Right atrium auricular region (tissue), 2 donors: Measurements from ENCODE around the gene SMC5. TPM values are rescaled to one million over a fixed set of nuclear protein-coding genes. Genes with fewer than 3 reads are reported as not detected.

Experiments
- DNase-seq: peaks from one replicate; pipeline ENCODE4 v3.0.0-alpha.2; 2019; ENCODE audit warnings: low spot score
- H3K27ac ChIP-seq, 2 donors: fragments of 200-600 bp; sonication (generic); 1 replicate in 1 of 2; 2 replicates in 1 of 2; pipeline ENCODE4 v1.5.1; 2016 to 2019
- H3K27me3 ChIP-seq, 2 donors: fragments of 200-600 bp; sonication (generic); one replicate each; pipeline versions ENCODE4 v1.5.1 to v1.6.0; 2017 to 2019
- H3K36me3 ChIP-seq: fragments of 200-600 bp; sonication (generic); one replicate; pipeline ENCODE4 v1.5.1; 2016
- H3K4me1 ChIP-seq, 2 donors: fragments of 200-600 bp; sonication (generic); one replicate each; pipeline versions ENCODE4 v1.5.1 to v1.6.0; 2017 to 2019
- H3K4me3 ChIP-seq, 2 donors: fragments of 200-600 bp; sonication (generic); 1 replicate in 1 of 2; 2 replicates in 1 of 2; pipeline ENCODE4 v1.5.1; 2017 to 2019; ENCODE audit warnings: mild to moderate bottlenecking in 1 of 2, moderate library complexity in 1 of 2
- H3K9me3 ChIP-seq, 2 donors: fragments of 200-600 bp; sonication (generic); one replicate each; pipeline ENCODE4 v1.5.1; 2019
- CTCF ChIP-seq, 2 donors: fragments of 200-600 bp; sonication (generic); IDR thresholded peaks; one replicate each; pipeline ENCODE4 v1.5.1; 2019; ENCODE audit warnings: antibody characterized with exemption in 2 of 2
- total RNA-seq, 2 donors: library from RNA; depleted of rRNA; stranded (reverse); fragments of >200 nt; gene quantifications; one replicate each; pipeline ENCODE4 v1.1.0, GENCODE V29; 2016

Gene SMC5
- total RNA-seq, 2 donors from 2014 or later, result 11.4 to 15.0 TPM

- no peak for TF ChIP-seq CTCF (IDR thresholded peaks at IDR 0.05)
- H3K36me3 ChIP-seq, result no peaks in the 10 kb centered on the region
- no peaks in the 10 kb centered on the region for H3K27me3 ChIP-seq
- no peak overlapping the region for H3K4me3 ChIP-seq
- no peaks in the 10 kb centered on the region for H3K9me3 ChIP-seq
- H3K4me1 ChIP-seq, result no peaks in the 10 kb centered on the region
- no peak overlapping the region for H3K27ac ChIP-seq
- no peak for DNase-seq
Measured at GRCh38 chr9:70250221-70250620, 8.6 kb upstream of the SMC5 start.

GRCh38 chr9:70255486-70255885 lies 3.3 kb upstream of the SMC5 start:
- peak overlapping the region in 1 of 2 donors; percentile 12 for H3K4me3 ChIP-seq
- TF ChIP-seq CTCF (IDR thresholded peaks at IDR 0.05), result no peak
- H3K9me3 ChIP-seq, result no peaks in the 10 kb centered on the region
- no peak overlapping the region for H3K27ac ChIP-seq
- no peaks in the 10 kb centered on the region for H3K27me3 ChIP-seq
- no peaks in the 10 kb centered on the region for H3K36me3 ChIP-seq
- peaks cover 0 to 27% of the 10 kb centered on the region in 2 donors for H3K4me1 ChIP-seq
- no peak for DNase-seq

GRCh38 chr9:70256123-70256551 lies 2.6 kb upstream of the SMC5 start:
- Histone ChIP-seq H3K27ac (peak overlapping the region in 1 of 2 donors; percentile 45), H3K4me1 (peaks cover 0 to 33% of the 10 kb centered on the region in 2 donors)

GRCh38 chr9:70257502-70257901 lies 1.3 kb upstream of the SMC5 start:
- peak overlapping the region; percentile 96 to 98 for H3K27ac ChIP-seq
- no peak for TF ChIP-seq CTCF (IDR thresholded peaks at IDR 0.05)
- peak overlapping the region in 1 of 2 donors; percentile 84 for H3K4me3 ChIP-seq
- H3K36me3 ChIP-seq, result no peaks in the 10 kb centered on the region
- peaks cover 0 to 47% of the 10 kb centered on the region in 2 donors for H3K4me1 ChIP-seq
- DNase-seq, result no peak
- H3K9me3 ChIP-seq, result no peaks in the 10 kb centered on the region
- no peaks in the 10 kb centered on the region for H3K27me3 ChIP-seq

More at GRCh38 chr9:70256123-70256551, 2.6 kb upstream of the SMC5 start:
- TF ChIP-seq CTCF (IDR thresholded peaks at IDR 0.05), result no peak
- Histone ChIP-seq H3K36me3 (no peaks in the 10 kb centered on the region), H3K9me3 (no peaks in the 10 kb centered on the region), H3K4me3 (peak overlapping the region in 1 of 2 donors; percentile 12), H3K27me3 (no peaks in the 10 kb centered on the region)
- DNase-seq, result no peak

GRCh38 chr9:70257991-70258691 lies 637 bp upstream of the SMC5 start:
- Histone ChIP-seq H3K36me3 (no peaks in the 10 kb centered on the region), H3K27me3 (no peaks in the 10 kb centered on the region), H3K4me3 (peak overlapping the region; percentile 76 to 84), H3K27ac (peak overlapping the region; percentile 96 to 98), H3K9me3 (no peaks in the 10 kb centered on the region), H3K4me1 (peaks cover 0 to 54% of the 10 kb centered on the region in 2 donors)
- DNase-seq, result peak; percentile 66
- TF ChIP-seq CTCF (IDR thresholded peaks at IDR 0.05), result no peak

- TF ChIP-seq CTCF (IDR thresholded peaks at IDR 0.05), result no peak
Measured at GRCh38 chr9:70259512-70259802, 679 bp downstream of the SMC5 start.

More at GRCh38 chr9:70259512-70259802, 679 bp downstream of the SMC5 start:
- Histone ChIP-seq H3K9me3 (no peaks in the 10 kb centered on the region), H3K27ac (peak overlapping the region; percentile 96 to 98), H3K36me3 (peaks cover 4% of the 10 kb centered on the region), H3K4me3 (peak overlapping the region; percentile 76 to 84), H3K4me1 (peaks cover 0 to 61% of the 10 kb centered on the region in 2 donors), H3K27me3 (no peaks in the 10 kb centered on the region)
- no peak for DNase-seq
